HG03354 (cell line): ENCODE measurements around the gene NMNAT1.
"Not testable (repeated sequence)": the region's sequence is repeated elsewhere in the genome, so short reads cannot be mapped to it uniquely, and the experiment has no call there.

Experiments
- ATAC-seq: cut with Tn5 transposase; IDR thresholded peaks from one replicate; pipeline ENCODE4 v1.9.1; 2021; ENCODE audit warnings: mild to moderate bottlenecking; ENCODE audit not compliant: unreplicated experiment, poor library complexity, severe bottlenecking

NMNAT1 gene

GRCh38 chr1:10005248-10005647 is 62.0 kb downstream of the NMNAT1 start:
- ATAC-seq: not testable (repeated sequence)

- no peak for ATAC-seq
Observed at GRCh38 chr1:10007169-10007568, 63.9 kb downstream of the NMNAT1 start.

GRCh38 chr1:10014016-10014415 is 70.7 kb downstream of the NMNAT1 start:
- no peak for ATAC-seq

DNA sequence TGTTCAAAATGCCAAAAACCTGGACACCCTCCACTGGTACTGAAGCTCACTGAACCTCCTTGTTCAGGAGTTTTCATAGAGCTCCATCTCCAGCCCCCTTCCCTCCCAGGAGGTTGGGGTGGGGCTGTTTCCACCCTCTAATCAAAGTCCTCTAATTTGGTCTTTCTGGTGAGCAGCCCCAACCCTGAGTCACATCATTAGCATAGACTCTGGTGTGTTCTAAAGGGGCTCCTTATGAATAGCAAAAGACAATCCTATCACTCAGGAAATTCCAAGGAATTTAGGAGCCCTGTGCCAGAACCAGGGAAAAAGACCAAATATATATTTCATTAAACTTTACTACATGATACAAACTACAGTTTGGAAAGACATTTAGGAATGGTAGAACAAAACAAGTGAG is 76.3 kb downstream of the NMNAT1 start:
- ATAC-seq: no peak

GRCh38 chr1:10020086-10020485 is 76.8 kb downstream of the NMNAT1 start:
- no peak for ATAC-seq

- ATAC-seq: not testable (repeated sequence)
Observed at GRCh38 chr1:10020678-10021077, 77.4 kb downstream of the NMNAT1 start.

DNA sequence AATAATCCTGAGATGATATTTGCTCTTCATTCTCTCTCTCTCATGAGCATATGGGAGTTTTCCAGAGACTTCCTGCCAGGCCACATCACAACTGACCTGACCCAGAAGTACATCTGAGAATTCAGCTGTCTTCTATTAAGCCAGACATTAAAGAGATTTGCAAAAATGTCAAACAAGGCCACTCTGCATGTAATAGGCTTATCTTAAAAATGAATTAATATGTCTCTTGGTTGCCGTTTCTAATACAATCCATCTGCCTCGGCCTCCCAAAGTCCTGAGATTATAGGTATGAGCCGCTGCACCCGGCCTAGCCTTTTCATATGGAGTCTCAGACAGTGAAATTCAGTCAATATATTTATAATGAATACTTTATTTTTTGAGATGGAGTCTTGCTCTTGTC is 78.7 kb downstream of the NMNAT1 start:
- ATAC-seq: not testable (repeated sequence)

DNA sequence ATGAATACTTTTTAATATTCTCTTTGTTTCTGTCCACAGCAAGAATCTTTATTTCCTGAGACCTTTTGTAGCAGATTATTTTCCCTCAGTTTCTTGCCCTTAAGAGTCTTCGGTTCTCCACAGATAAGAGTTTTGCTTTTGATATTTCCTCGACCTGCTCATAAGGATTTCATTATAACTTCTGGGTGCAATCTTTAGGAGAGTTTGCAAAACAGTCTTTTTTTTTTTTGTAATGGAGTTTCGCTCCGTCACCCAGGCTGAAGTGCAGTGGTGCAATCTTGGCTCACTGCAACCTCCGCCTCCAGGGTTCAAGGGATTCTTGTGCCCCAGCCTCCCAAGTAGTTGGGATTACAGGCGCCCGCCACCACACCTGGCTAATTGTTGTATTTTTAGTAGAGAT is 79.4 kb downstream of the NMNAT1 start:
- ATAC-seq: no peak

DNA sequence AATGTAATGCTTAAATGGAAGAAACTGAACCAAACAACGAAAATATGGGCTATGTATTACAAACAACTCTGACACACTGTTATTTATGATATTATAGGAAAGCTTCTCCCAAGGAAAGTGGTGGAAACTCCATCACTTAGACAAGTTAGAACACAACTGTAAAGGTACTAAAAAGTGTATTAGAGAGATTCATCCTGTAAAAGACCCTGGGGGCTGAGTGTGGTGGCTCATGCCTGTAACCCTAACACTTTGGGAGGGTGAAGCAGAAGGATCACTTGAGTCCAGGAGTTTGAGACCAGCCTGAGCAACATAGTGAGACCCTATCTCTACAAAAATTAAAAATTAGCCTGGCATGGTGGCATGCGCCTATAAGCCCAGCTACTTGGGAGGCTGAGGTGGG is 82.1 kb downstream of the NMNAT1 start:
- ATAC-seq: no peak

DNA sequence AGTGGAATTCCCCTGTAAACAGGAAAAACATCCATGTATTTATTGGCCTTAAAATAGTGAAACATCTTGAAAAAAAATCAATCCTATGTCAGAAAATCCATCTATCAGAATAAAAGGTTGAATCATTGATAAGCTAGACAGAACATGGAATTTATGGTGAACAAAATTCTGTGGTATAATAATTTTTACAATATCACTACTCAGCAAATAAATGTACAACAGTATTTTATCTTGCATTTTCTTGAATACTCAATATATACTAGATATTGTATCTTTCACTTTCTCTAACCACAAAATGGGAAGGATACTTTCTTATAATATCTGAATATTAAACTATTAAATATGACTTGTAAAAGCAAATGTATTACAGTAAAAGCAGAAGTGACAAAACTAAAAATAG is 83.8 kb downstream of the NMNAT1 start:
- no peak for ATAC-seq

GRCh38 chr1:10028956-10029500 is 85.8 kb downstream of the NMNAT1 start:
- ATAC-seq: not testable (repeated sequence)

DNA sequence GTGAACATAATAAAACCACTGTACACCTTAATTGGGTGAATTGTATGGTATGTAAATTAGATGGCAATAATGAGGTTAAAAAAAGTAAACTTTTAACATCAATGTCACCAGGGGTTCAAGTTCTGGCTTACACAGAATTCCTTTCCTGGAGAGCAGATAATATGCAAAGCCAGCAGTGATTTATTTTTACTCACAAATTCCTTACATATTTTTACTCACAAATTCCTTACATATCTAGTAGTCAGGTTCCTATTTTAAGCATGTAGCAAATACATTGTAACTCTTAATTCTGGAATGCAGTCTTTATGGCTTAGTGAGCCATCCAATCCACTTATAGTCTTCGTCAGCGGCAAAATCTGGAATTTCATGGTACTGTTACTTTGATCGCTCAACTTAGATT is 88.2 kb downstream of the NMNAT1 start:
- ATAC-seq: no peak

GRCh38 chr1:10032590-10033358 is 89.5 kb downstream of the NMNAT1 start, which contains the start of gene UBE4B:
Gene UBE4B, plus strand, starts transcription at chr1:10032958. Its CDS starts 713 bp downstream, at chr1:10033671.
- ATAC-seq: peak; percentile 96

DNA sequence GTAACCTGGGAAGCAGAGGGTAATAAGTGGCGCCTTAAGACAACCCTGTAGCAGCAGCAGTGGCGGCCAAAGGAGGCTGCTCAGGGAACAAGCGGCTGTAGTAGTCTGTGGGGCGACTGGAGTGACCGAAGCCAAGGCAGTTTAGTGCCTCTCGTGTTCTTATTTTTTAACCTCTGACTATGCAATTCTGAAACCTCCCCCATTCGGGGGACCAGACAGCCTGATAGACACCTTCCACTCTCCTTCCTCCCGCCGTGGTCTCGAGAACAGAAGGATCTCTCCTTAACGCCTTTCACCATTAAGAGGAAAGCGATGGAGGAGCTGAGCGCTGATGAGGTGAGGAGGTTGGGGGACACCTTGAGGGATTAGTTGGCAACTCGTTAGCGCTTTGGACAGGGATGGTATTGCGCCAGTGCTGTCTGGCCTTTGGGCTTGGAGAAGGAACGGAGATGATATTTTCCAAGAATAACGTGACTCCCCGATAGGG is 90.1 kb downstream of the NMNAT1 start:
- ATAC-seq: peak; percentile 32
